ENCODE data around the gene CFC1.
"Not testable (repeated sequence)": the region's sequence is repeated elsewhere in the genome, so short reads cannot be mapped to it uniquely, and the experiment has no call there.

DNA sequence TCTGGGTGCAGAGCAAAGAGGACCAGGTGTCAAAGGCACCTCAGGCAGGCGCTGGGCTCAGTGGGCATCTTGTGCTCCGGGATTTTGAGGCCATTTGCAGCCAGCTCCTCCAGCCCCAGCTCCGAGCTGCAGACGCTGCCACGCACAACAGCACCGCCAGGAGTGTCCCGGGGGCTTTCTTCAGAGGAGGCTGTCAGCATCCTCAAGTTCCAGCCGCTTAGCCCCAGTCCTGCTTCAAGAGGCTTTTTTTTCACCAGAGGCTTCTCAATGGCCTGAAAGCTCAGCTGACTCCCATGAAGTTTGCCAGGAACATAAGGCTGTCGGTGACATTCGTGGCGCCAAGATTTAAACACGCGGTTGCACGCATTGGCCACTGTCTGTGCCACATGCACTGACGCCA, 11.1 kb upstream of the CFC1 start:
- not testable (repeated sequence) for TF ChIP-seq POLR2A (IDR thresholded peaks at IDR 0.05; ENCODE audit: low read depth); EP300 (IDR thresholded peaks at IDR 0.05); POLR2AphosphoS5 (IDR thresholded peaks at IDR 0.05)
- TF ChIP-seq, protein P1, sequence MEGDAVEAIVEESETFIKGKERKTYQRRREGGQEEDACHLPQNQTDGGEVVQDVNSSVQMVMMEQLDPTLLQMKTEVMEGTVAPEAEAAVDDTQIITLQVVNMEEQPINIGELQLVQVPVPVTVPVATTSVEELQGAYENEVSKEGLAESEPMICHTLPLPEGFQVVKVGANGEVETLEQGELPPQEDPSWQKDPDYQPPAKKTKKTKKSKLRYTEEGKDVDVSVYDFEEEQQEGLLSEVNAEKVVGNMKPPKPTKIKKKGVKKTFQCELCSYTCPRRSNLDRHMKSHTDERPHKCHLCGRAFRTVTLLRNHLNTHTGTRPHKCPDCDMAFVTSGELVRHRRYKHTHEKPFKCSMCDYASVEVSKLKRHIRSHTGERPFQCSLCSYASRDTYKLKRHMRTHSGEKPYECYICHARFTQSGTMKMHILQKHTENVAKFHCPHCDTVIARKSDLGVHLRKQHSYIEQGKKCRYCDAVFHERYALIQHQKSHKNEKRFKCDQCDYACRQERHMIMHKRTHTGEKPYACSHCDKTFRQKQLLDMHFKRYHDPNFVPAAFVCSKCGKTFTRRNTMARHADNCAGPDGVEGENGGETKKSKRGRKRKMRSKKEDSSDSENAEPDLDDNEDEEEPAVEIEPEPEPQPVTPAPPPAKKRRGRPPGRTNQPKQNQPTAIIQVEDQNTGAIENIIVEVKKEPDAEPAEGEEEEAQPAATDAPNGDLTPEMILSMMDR (IDR thresholded peaks at IDR 0.05): not testable (repeated sequence)
